HepG2 (cell line): ENCODE data around the gene CARD19. TPM values are rescaled to one million over a fixed set of nuclear protein-coding genes. Genes with fewer than 3 reads are reported as not detected.

Experiments
- AHR ChIP-seq: IDR thresholded peaks from 2 replicates; pipeline ENCODE4 v1.6.1; 2018; ENCODE audit warnings: missing genetic modification reagents, missing compliant biosample characterization
- ARID5B ChIP-seq: IDR thresholded peaks from 2 replicates; pipeline ENCODE4 v1.4.0; 2020; ENCODE audit warnings: mild to moderate bottlenecking, missing genetic modification reagents
- ATF5 ChIP-seq: sonication (generic); formaldehyde crosslinking; IDR thresholded peaks from 2 replicates; pipeline ENCODE4 v1.4.0; 2020; ENCODE audit warnings: mild to moderate bottlenecking, low read depth, missing genetic modification reagents
- CEBPB ChIP-seq: IDR thresholded peaks from 2 replicates; pipeline ENCODE4 v1.6.1; 2011; ENCODE audit warnings: low read depth, low read length, improper control_type of control experiment, borderline replicate concordance
- CENPT ChIP-seq: sonication (generic); formaldehyde crosslinking; IDR thresholded peaks from 2 replicates; pipeline ENCODE4 v1.8.0; 2022; ENCODE audit warnings: low read depth, mild to moderate bottlenecking, moderate library complexity, missing genetic modification reagents
- DNMT1 ChIP-seq: sonication (generic); formaldehyde crosslinking; IDR thresholded peaks from 2 replicates; pipeline ENCODE4 v1.5.1; 2020; ENCODE audit warnings: mild to moderate bottlenecking, missing genetic modification reagents
- FOXP4 ChIP-seq: sonication (generic); formaldehyde crosslinking; IDR thresholded peaks from 2 replicates; pipeline ENCODE4 v1.4.0; 2020; ENCODE audit warnings: missing genetic modification reagents
- KAT2B ChIP-seq: fragments of 150-350 bp; IDR thresholded peaks from 2 replicates; pipeline ENCODE4 v1.6.1; 2014; ENCODE audit warnings: low read depth, low read length, borderline replicate concordance
- KLF6 ChIP-seq: IDR thresholded peaks from 2 replicates; pipeline ENCODE4 v1.8.0; 2016; ENCODE audit warnings: missing biosample characterization, missing genetic modification reagents
- MBD4 ChIP-seq: IDR thresholded peaks from 2 replicates; pipeline ENCODE4 v1.6.1; 2012; ENCODE audit warnings: low read length, inconsistent platforms, borderline replicate concordance
- POLR2AphosphoS2 ChIP-seq: IDR thresholded peaks from 2 replicates; pipeline ENCODE4 v1.6.1; 2011; ENCODE audit warnings: low read depth, low read length, improper control_type of control experiment
- SKI ChIP-seq: fragments of 450-650 bp; IDR thresholded peaks from one replicate; pipeline ENCODE4 v1.6.1; 2018; ENCODE audit warnings: mild to moderate bottlenecking; ENCODE audit not compliant: partially characterized antibody
- SRSF9 ChIP-seq: fragments of 200-400 bp; formaldehyde crosslinking; IDR thresholded peaks from 2 replicates; pipeline ENCODE4 v1.6.1; 2018; ENCODE audit warnings: borderline replicate concordance, mild to moderate bottlenecking, low read depth, low read length; ENCODE audit not compliant: insufficient read depth, poor library complexity, severe bottlenecking
- TRIM22 ChIP-seq: fragments of 450-650 bp; IDR thresholded peaks from 2 replicates; pipeline ENCODE4 v1.6.1; 2017
- ZNF225 ChIP-seq: sonication (generic); formaldehyde crosslinking; IDR thresholded peaks from 2 replicates; pipeline ENCODE4 v1.4.0; 2020; ENCODE audit warnings: mild to moderate bottlenecking, missing genetic modification reagents
- ZNF597 ChIP-seq: sonication (generic); formaldehyde crosslinking; IDR thresholded peaks from 2 replicates; pipeline ENCODE4 v1.5.0; 2020; ENCODE audit warnings: missing genetic modification reagents
- ZNF605 ChIP-seq: sonication (generic); formaldehyde crosslinking; IDR thresholded peaks from 2 replicates; pipeline ENCODE4 v1.8.0; 2022; ENCODE audit warnings: mild to moderate bottlenecking, missing genetic modification reagents
- ZNF709 ChIP-seq: sonication (generic); formaldehyde crosslinking; IDR thresholded peaks from 2 replicates; pipeline ENCODE4 v1.5.0; 2020; ENCODE audit warnings: mild to moderate bottlenecking, missing genetic modification reagents
- polyA plus RNA-seq, 8 experiments: library from polyadenylated mRNA; depleted of rRNA in 3 of 8; stranded (reverse) in 7 of 8; unstranded in 1 of 8; fragments of >200 nt; fragmentation: Illumina TruSeq in 4 of 8; extraction: Trizol in 4 of 8; gene quantifications; 2 replicates each; pipeline versions ENCODE4 v1.2.1 to v1.2.3, GENCODE V29; 2011 to 2016; ENCODE audit warnings: low read depth in 4 of 8, missing spikeins in 1 of 8, mixed read lengths in 1 of 8; ENCODE audit not compliant: insufficient read depth in 1 of 8
- total RNA-seq, 5 experiments: library from RNA; depleted of rRNA; stranded (reverse); fragments of >200 nt; fragmentation: Illumina TruSeq; extraction: Trizol; gene quantifications; 2 replicates each; pipeline ENCODE4 v1.2.3, GENCODE V29; 2016; ENCODE audit warnings: low read depth in 1 of 5
- TF ChIP-seq, protein P1 (sequence below): sonication (generic); IDR thresholded peaks from 2 replicates; pipeline ENCODE4 v1.6.1; 2016; ENCODE audit warnings: low read depth, borderline replicate concordance

CARD19 gene
- total and polyA plus RNA-seq, 2 of the 13 experiments (the other 11 are each of a cell fraction or from before 2014, with no cell fraction given): 18.4 to 47.2 TPM

DNA sequence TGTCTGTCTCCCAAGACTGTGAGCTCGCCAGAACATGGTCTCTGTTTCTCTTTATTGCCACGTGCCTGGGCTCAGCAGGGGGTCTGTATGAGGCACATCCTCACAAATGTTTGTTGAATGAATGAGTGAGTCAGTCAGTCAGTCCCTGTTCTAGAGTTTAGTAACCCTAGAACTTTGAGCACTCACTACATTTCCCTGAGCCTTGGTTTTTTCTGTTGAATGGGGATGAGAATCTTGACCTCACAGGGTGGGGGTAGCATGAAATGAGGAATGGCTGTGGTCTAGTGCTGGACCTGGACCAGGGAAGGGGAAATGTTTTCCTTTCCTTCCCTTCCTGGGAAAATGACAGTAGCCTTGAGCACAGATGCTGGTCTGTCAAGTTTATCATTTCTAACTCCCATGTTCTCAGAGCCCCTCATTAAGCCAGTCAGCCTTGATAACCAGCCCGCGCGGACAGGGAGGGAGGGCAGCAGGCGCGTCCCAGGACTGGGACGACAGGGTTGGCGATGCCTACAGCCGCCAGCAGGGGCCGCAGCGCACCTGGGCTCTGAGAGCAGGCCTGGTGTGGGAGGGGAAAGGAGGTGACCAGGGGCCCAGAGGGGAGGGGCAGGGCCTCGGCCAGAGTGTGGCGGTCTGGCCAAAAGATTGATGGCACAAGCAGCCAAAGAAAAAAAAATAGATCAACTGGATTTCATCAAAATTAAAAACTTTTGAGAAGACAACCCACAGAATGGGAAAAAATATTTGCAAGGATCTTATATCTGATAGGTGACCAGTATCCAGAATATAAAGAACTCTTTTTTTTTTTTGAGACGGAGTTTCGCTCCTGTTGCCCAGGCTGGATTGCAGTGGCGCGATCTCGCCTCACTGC is 63.8 kb downstream of the CARD19 start (continued):
- TF ChIP-seq ARID5B (CRISPR knock-in tag): peak; percentile 60
- TF ChIP-seq ATF5: no peak
- TF ChIP-seq ZNF709 (CRISPR knock-in tag): no peak
- TF ChIP-seq AHR (CRISPR knock-in tag): peak; percentile 78; the same call in 1 of the 2 replicates
- TF ChIP-seq ZNF225: no peak
- no peak for TF ChIP-seq MBD4
- no peak for TF ChIP-seq KLF6 (CRISPR knock-in tag)
- TF ChIP-seq ZNF597 (CRISPR knock-in tag): no peak
- TF ChIP-seq DNMT1: 0 out of 2 replicates have a peak, but pooled peaks have one; percentile 44
- TF ChIP-seq TRIM22: no peak
- TF ChIP-seq CENPT (CRISPR knock-in tag): no peak
- no peak for TF ChIP-seq KAT2B
- TF ChIP-seq, protein P1, sequence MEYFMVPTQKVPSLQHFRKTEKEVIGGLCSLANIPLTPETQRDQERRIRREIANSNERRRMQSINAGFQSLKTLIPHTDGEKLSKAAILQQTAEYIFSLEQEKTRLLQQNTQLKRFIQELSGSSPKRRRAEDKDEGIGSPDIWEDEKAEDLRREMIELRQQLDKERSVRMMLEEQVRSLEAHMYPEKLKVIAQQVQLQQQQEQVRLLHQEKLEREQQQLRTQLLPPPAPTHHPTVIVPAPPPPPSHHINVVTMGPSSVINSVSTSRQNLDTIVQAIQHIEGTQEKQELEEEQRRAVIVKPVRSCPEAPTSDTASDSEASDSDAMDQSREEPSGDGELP: no peak
- TF ChIP-seq ZNF605: no peak
- TF ChIP-seq POLR2AphosphoS2: no peak
- no peak for TF ChIP-seq SRSF9
- TF ChIP-seq CEBPB: no peak
- TF ChIP-seq FOXP4 (CRISPR knock-in tag): no peak
- no peak for TF ChIP-seq SKI
